ENCODE data around the gene ATP9B.

The ATP9B gene

GRCh38 chr18:79406708-79407107 lies 337.5 kb downstream of the ATP9B start:
- H3K4me3 ChIP-seq (ENCODE audit: low read depth in 1 of 2, low read length in 2 of 2) = no peak overlapping the region
- H3K4me1 ChIP-seq (ENCODE audit: control insufficient read depth in 1 of 2, insufficient read depth in 2 of 2, low read length in 2 of 2) = peaks cover 0 to 15% of the 10 kb centered on the region in 2 donors
- no peaks in the 10 kb centered on the region for H3K36me3 ChIP-seq (ENCODE audit: control insufficient read depth in 1 of 2, insufficient read depth in 2 of 2, low read length in 2 of 2)
- H3K27me3 ChIP-seq (ENCODE audit: control insufficient read depth in 1 of 2, insufficient read depth in 2 of 2, low read length in 2 of 2) = no peaks in the 10 kb centered on the region
- H3K9me3 ChIP-seq (ENCODE audit: control insufficient read depth in 1 of 2, low read length in 2 of 2) = no peaks in the 10 kb centered on the region
- H3K9ac ChIP-seq (ENCODE audit: low read depth in 1 of 2, low read length in 2 of 2) = no peak overlapping the region
- H3K27ac ChIP-seq (ENCODE audit: low read depth, low read length) = no peak overlapping the region

- Histone ChIP-seq H3K36me3 (ENCODE audit: control insufficient read depth in 1 of 2, insufficient read depth in 2 of 2, low read length in 2 of 2) (peaks cover 0 to 8% of the 10 kb centered on the region in 2 donors), H3K4me3 (ENCODE audit: low read depth in 1 of 2, low read length in 2 of 2) (no peak overlapping the region), H3K27ac (ENCODE audit: low read depth, low read length) (no peak overlapping the region)
These were observed 340.1 kb downstream of the ATP9B start for GRCh38 chr18:79409313-79409712.

GRCh38 chr18:79410171-79410641 lies 341.0 kb downstream of the ATP9B start:
- H3K27me3 ChIP-seq (ENCODE audit: control insufficient read depth in 1 of 2, insufficient read depth in 2 of 2, low read length in 2 of 2) = no peaks in the 10 kb centered on the region
- H3K27ac ChIP-seq (ENCODE audit: low read depth, low read length) = no peak overlapping the region
- no peaks in the 10 kb centered on the region for H3K9me3 ChIP-seq (ENCODE audit: control insufficient read depth in 1 of 2, low read length in 2 of 2)
- no peak overlapping the region for H3K4me3 ChIP-seq (ENCODE audit: low read depth in 1 of 2, low read length in 2 of 2)
- peaks cover 0 to 4% of the 10 kb centered on the region in 2 donors for H3K4me1 ChIP-seq (ENCODE audit: control insufficient read depth in 1 of 2, insufficient read depth in 2 of 2, low read length in 2 of 2)
- H3K36me3 ChIP-seq (ENCODE audit: control insufficient read depth in 1 of 2, insufficient read depth in 2 of 2, low read length in 2 of 2) = peaks cover 0 to 8% of the 10 kb centered on the region in 2 donors
- H3K9ac ChIP-seq (ENCODE audit: low read depth in 1 of 2, low read length in 2 of 2) = no peak overlapping the region

More at GRCh38 chr18:79409313-79409712, 340.1 kb downstream of the ATP9B start:
- H3K27me3 ChIP-seq (ENCODE audit: control insufficient read depth in 1 of 2, insufficient read depth in 2 of 2, low read length in 2 of 2) = no peaks in the 10 kb centered on the region
- no peak overlapping the region for H3K9ac ChIP-seq (ENCODE audit: low read depth in 1 of 2, low read length in 2 of 2)
- peaks cover 0 to 8% of the 10 kb centered on the region in 2 donors for H3K4me1 ChIP-seq (ENCODE audit: control insufficient read depth in 1 of 2, insufficient read depth in 2 of 2, low read length in 2 of 2)
- H3K9me3 ChIP-seq (ENCODE audit: control insufficient read depth in 1 of 2, low read length in 2 of 2) = no peaks in the 10 kb centered on the region

GRCh38 chr18:79410731-79411613 lies 341.8 kb downstream of the ATP9B start:
- Histone ChIP-seq H3K36me3 (ENCODE audit: control insufficient read depth in 1 of 2, insufficient read depth in 2 of 2, low read length in 2 of 2) (peaks cover 0 to 8% of the 10 kb centered on the region in 2 donors), H3K9ac (ENCODE audit: low read depth in 1 of 2, low read length in 2 of 2) (no peak overlapping the region), H3K9me3 (ENCODE audit: control insufficient read depth in 1 of 2, low read length in 2 of 2) (no peaks in the 10 kb centered on the region), H3K4me3 (ENCODE audit: low read depth in 1 of 2, low read length in 2 of 2) (no peak overlapping the region), H3K27me3 (ENCODE audit: control insufficient read depth in 1 of 2, insufficient read depth in 2 of 2, low read length in 2 of 2) (no peaks in the 10 kb centered on the region), H3K4me1 (ENCODE audit: control insufficient read depth in 1 of 2, insufficient read depth in 2 of 2, low read length in 2 of 2) (no peaks in the 10 kb centered on the region), H3K27ac (ENCODE audit: low read depth, low read length) (no peak overlapping the region)

- Histone ChIP-seq H3K9me3 (ENCODE audit: control insufficient read depth in 1 of 2, low read length in 2 of 2) (no peaks in the 10 kb centered on the region), H3K4me1 (ENCODE audit: control insufficient read depth in 1 of 2, insufficient read depth in 2 of 2, low read length in 2 of 2) (no peaks in the 10 kb centered on the region), H3K9ac (ENCODE audit: low read depth in 1 of 2, low read length in 2 of 2) (no peak overlapping the region), H3K27me3 (ENCODE audit: control insufficient read depth in 1 of 2, insufficient read depth in 2 of 2, low read length in 2 of 2) (no peaks in the 10 kb centered on the region), H3K27ac (ENCODE audit: low read depth, low read length) (no peak overlapping the region), H3K4me3 (ENCODE audit: low read depth in 1 of 2, low read length in 2 of 2) (no peak overlapping the region), H3K36me3 (ENCODE audit: control insufficient read depth in 1 of 2, insufficient read depth in 2 of 2, low read length in 2 of 2) (peaks cover 0 to 8% of the 10 kb centered on the region in 2 donors)
These were observed 342.7 kb downstream of the ATP9B start for GRCh38 chr18:79411614-79412526.

- Histone ChIP-seq H3K36me3 (ENCODE audit: control insufficient read depth in 1 of 2, insufficient read depth in 2 of 2, low read length in 2 of 2) (peaks cover 0 to 8% of the 10 kb centered on the region in 2 donors), H3K4me3 (ENCODE audit: low read depth in 1 of 2, low read length in 2 of 2) (no peak overlapping the region), H3K9ac (ENCODE audit: low read depth in 1 of 2, low read length in 2 of 2) (no peak overlapping the region), H3K27me3 (ENCODE audit: control insufficient read depth in 1 of 2, insufficient read depth in 2 of 2, low read length in 2 of 2) (no peaks in the 10 kb centered on the region), H3K9me3 (ENCODE audit: control insufficient read depth in 1 of 2, low read length in 2 of 2) (no peaks in the 10 kb centered on the region), H3K4me1 (ENCODE audit: control insufficient read depth in 1 of 2, insufficient read depth in 2 of 2, low read length in 2 of 2) (no peaks in the 10 kb centered on the region), H3K27ac (ENCODE audit: low read depth, low read length) (no peak overlapping the region)
These were observed 343.8 kb downstream of the ATP9B start for GRCh38 chr18:79413025-79413424.

- H3K27me3 ChIP-seq (ENCODE audit: control insufficient read depth in 1 of 2, insufficient read depth in 2 of 2, low read length in 2 of 2) = no peaks in the 10 kb centered on the region
- H3K9me3 ChIP-seq (ENCODE audit: control insufficient read depth in 1 of 2, low read length in 2 of 2) = no peaks in the 10 kb centered on the region
- H3K9ac ChIP-seq (ENCODE audit: low read depth in 1 of 2, low read length in 2 of 2) = no peak overlapping the region
- no peaks in the 10 kb centered on the region for H3K4me1 ChIP-seq (ENCODE audit: control insufficient read depth in 1 of 2, insufficient read depth in 2 of 2, low read length in 2 of 2)
- peaks cover 0 to 8% of the 10 kb centered on the region in 2 donors for H3K36me3 ChIP-seq (ENCODE audit: control insufficient read depth in 1 of 2, insufficient read depth in 2 of 2, low read length in 2 of 2)
- no peak overlapping the region for H3K27ac ChIP-seq (ENCODE audit: low read depth, low read length)
- H3K4me3 ChIP-seq (ENCODE audit: low read depth in 1 of 2, low read length in 2 of 2) = no peak overlapping the region
These were observed 344.2 kb downstream of the ATP9B start for GRCh38 chr18:79413426-79413825.

GRCh38 chr18:79413901-79414300 lies 344.7 kb downstream of the ATP9B start:
- Histone ChIP-seq H3K9ac (ENCODE audit: low read depth in 1 of 2, low read length in 2 of 2) (no peak overlapping the region), H3K27me3 (ENCODE audit: control insufficient read depth in 1 of 2, insufficient read depth in 2 of 2, low read length in 2 of 2) (no peaks in the 10 kb centered on the region), H3K9me3 (ENCODE audit: control insufficient read depth in 1 of 2, low read length in 2 of 2) (no peaks in the 10 kb centered on the region), H3K4me1 (ENCODE audit: control insufficient read depth in 1 of 2, insufficient read depth in 2 of 2, low read length in 2 of 2) (no peaks in the 10 kb centered on the region), H3K27ac (ENCODE audit: low read depth, low read length) (no peak overlapping the region), H3K4me3 (ENCODE audit: low read depth in 1 of 2, low read length in 2 of 2) (no peak overlapping the region), H3K36me3 (ENCODE audit: control insufficient read depth in 1 of 2, insufficient read depth in 2 of 2, low read length in 2 of 2) (peaks cover 0 to 8% of the 10 kb centered on the region in 2 donors)

GRCh38 chr18:79416022-79416676 lies 347.0 kb downstream of the ATP9B start:
- H3K27me3 ChIP-seq (ENCODE audit: control insufficient read depth in 1 of 2, insufficient read depth in 2 of 2, low read length in 2 of 2) = no peaks in the 10 kb centered on the region
- H3K9me3 ChIP-seq (ENCODE audit: control insufficient read depth in 1 of 2, low read length in 2 of 2) = no peaks in the 10 kb centered on the region
- H3K4me1 ChIP-seq (ENCODE audit: control insufficient read depth in 1 of 2, insufficient read depth in 2 of 2, low read length in 2 of 2) = no peaks in the 10 kb centered on the region
- H3K36me3 ChIP-seq (ENCODE audit: control insufficient read depth in 1 of 2, insufficient read depth in 2 of 2, low read length in 2 of 2) = peaks cover 0 to 12% of the 10 kb centered on the region in 2 donors
- H3K4me3 ChIP-seq (ENCODE audit: low read depth in 1 of 2, low read length in 2 of 2) = no peak overlapping the region
- H3K27ac ChIP-seq (ENCODE audit: low read depth, low read length) = no peak overlapping the region
- H3K9ac ChIP-seq (ENCODE audit: low read depth in 1 of 2, low read length in 2 of 2) = no peak overlapping the region
